NCI-H1436 (cell line): ENCODE results near the gene RAD1.

ENCODE experiments used
- DNase-seq: peaks from one replicate; lab custom pipeline; 2025; lab: John Stamatoyannopoulos, UW

The RAD1 gene

GRCh38 chr5:34916518-34916917, 1.2 kb upstream of the RAD1 start:
- no peak for DNase-seq

- no peak for DNase-seq
These were observed 520 bp upstream of the RAD1 start for GRCh38 chr5:34915856-34916192.

- no peak for DNase-seq
These were observed 599 bp downstream of the RAD1 start for GRCh38 chr5:34914671-34915138.

- DNase-seq: no peak
These were observed 2.2 kb downstream of the RAD1 start for GRCh38 chr5:34913072-34913471.

- DNase-seq: no peak
These were observed 9.7 kb downstream of the RAD1 start for GRCh38 chr5:34905564-34905963.

GRCh38 chr5:34903260-34903659, 12.0 kb downstream of the RAD1 start:
- DNase-seq: no peak

- no peak for DNase-seq
These were observed 14.7 kb downstream of the RAD1 start for GRCh38 chr5:34900652-34901051.

- DNase-seq: no peak
These were observed 16.2 kb downstream of the RAD1 start for GRCh38 chr5:34899066-34899465.

- peak; percentile 62 for DNase-seq
These were observed 16.9 kb downstream of the RAD1 start for GRCh38 chr5:34898258-34898895.

- DNase-seq: no peak
These were observed 17.7 kb downstream of the RAD1 start for GRCh38 chr5:34897646-34898045.

- DNase-seq: no peak
These were observed 19.5 kb downstream of the RAD1 start for GRCh38 chr5:34895641-34896419.

- DNase-seq: no peak
These were observed 20.6 kb downstream of the RAD1 start for GRCh38 chr5:34894716-34895115.

- DNase-seq: no peak
These were observed 22.9 kb downstream of the RAD1 start for GRCh38 chr5:34892414-34892813.

- no peak for DNase-seq
These were observed 23.3 kb downstream of the RAD1 start for GRCh38 chr5:34891981-34892380.

- no peak for DNase-seq
These were observed 25.9 kb downstream of the RAD1 start for GRCh38 chr5:34889394-34889793.

- DNase-seq: no peak
These were observed 28.7 kb downstream of the RAD1 start for GRCh38 chr5:34886392-34887119.

GRCh38 chr5:34881246-34881645, 34.1 kb downstream of the RAD1 start:
- no peak for DNase-seq

GRCh38 chr5:34876275-34876674, 39.0 kb downstream of the RAD1 start:
- no peak for DNase-seq

- DNase-seq: no peak
These were observed 44.9 kb downstream of the RAD1 start for GRCh38 chr5:34870382-34870781.

- no peak for DNase-seq
These were observed 46.0 kb downstream of the RAD1 start for GRCh38 chr5:34869256-34869655.

GRCh38 chr5:34868791-34869190, 46.5 kb downstream of the RAD1 start:
- no peak for DNase-seq

GRCh38 chr5:34867660-34868059, 47.6 kb downstream of the RAD1 start:
- no peak for DNase-seq

GRCh38 chr5:34866989-34867471, 48.3 kb downstream of the RAD1 start:
- DNase-seq: no peak
